ENCODE data around the gene MOB1B.
"Not testable (repeated sequence)": the region's sequence is repeated elsewhere in the genome, so short reads cannot be mapped to it uniquely, and the experiment has no call there.

Gene MOB1B

GRCh38 chr4:70958681-70959080 lies 56.5 kb downstream of the MOB1B start:
- no peak for DNase-seq

GRCh38 chr4:70969076-70969475 lies 66.9 kb downstream of the MOB1B start:
- no peak for DNase-seq

GRCh38 chr4:70976252-70976651 lies 74.1 kb downstream of the MOB1B start:
- DNase-seq, result no peak

GRCh38 chr4:70979445-70980008 lies 77.4 kb downstream of the MOB1B start:
- no peak for DNase-seq

- DNase-seq, result no peak
Observed at GRCh38 chr4:70980196-70980595, 78.0 kb downstream of the MOB1B start.

- no peak for DNase-seq
Observed at GRCh38 chr4:70984106-70984505, 81.9 kb downstream of the MOB1B start.

GRCh38 chr4:70984589-70984988 lies 82.4 kb downstream of the MOB1B start:
- no peak for DNase-seq

- no peak for DNase-seq
Observed at GRCh38 chr4:70991596-70991995, 89.4 kb downstream of the MOB1B start.

- no peak for DNase-seq
Observed at GRCh38 chr4:70992391-70992881, 90.3 kb downstream of the MOB1B start.

- DNase-seq, result peak; percentile 78 to 83
Observed at GRCh38 chr4:70993181-70994068, 91.3 kb downstream of the MOB1B start, which contains the start of gene DCK. Gene DCK (plus strand): TSS chr4:70993649. CDS start chr4:70993836, 187 bp downstream.

- no peak for DNase-seq
Observed at GRCh38 chr4:70994069-70994366, 91.8 kb downstream of the MOB1B start.

GRCh38 chr4:70994387-70995099 lies 92.4 kb downstream of the MOB1B start:
- no peak for DNase-seq

- DNase-seq, result no peak
Observed at GRCh38 chr4:70996018-70996360, 93.8 kb downstream of the MOB1B start.

GRCh38 chr4:70997036-70997435 lies 94.9 kb downstream of the MOB1B start:
- DNase-seq, result peak in 1 of 2 donors; percentile 11

- no peak for DNase-seq
Observed at GRCh38 chr4:70997546-70997945, 95.4 kb downstream of the MOB1B start.

GRCh38 chr4:70999639-71000038 lies 97.5 kb downstream of the MOB1B start:
- not testable (repeated sequence) for DNase-seq

- DNase-seq, result not testable (repeated sequence)
Observed at GRCh38 chr4:71001363-71001762, 99.2 kb downstream of the MOB1B start.

GRCh38 chr4:71004281-71004851 lies 102.2 kb downstream of the MOB1B start:
- no peak for DNase-seq

- not testable (repeated sequence) for DNase-seq
Observed at GRCh38 chr4:71005025-71005424, 102.9 kb downstream of the MOB1B start.

- no peak for DNase-seq
Observed at GRCh38 chr4:71006203-71006907, 104.2 kb downstream of the MOB1B start.

- DNase-seq, result no peak
Observed at GRCh38 chr4:71008196-71008595, 106.0 kb downstream of the MOB1B start.

- DNase-seq, result no peak
Observed at GRCh38 chr4:71009086-71009485, 106.9 kb downstream of the MOB1B start.

Measured in hippocampal formation (tissue), 2 donors.